ENCODE measurements around the gene LMBRD2.

Gene LMBRD2

GRCh38 chr5:36177154-36177553, 25.5 kb upstream of the LMBRD2 start:
- Histone ChIP-seq H3K27me3 (ENCODE audit: control insufficient read depth in 3 of 3, insufficient read depth in 3 of 3, low read depth in 1 of 3, low read length in 3 of 3) (no peaks in the 10 kb centered on the region), H3K4me1 (ENCODE audit: control insufficient read depth in 2 of 2, insufficient read depth in 1 of 2, low read depth in 1 of 2, low read length in 2 of 2) (peaks cover 0 to 4% of the 10 kb centered on the region in 2 donors), H2BK15ac (ENCODE audit: low read length) (no peak overlapping the region), H3K9ac (ENCODE audit: low read depth, low read length, poor library complexity) (no peak overlapping the region), H4K8ac (ENCODE audit: low read depth, low read length) (no peak overlapping the region), H3K27ac (replicated peaks; ENCODE audit: low read length) (no peak overlapping the region), H2BK5ac (ENCODE audit: low read length) (no peak overlapping the region), H3K36me3 (replicated peaks in 1 of 2; ENCODE audit: control insufficient read depth in 2 of 2, insufficient read depth in 2 of 2, low read length in 2 of 2) (peaks cover 12 to 100% of the 10 kb centered on the region in 2 donors), H2BK120ac (ENCODE audit: low read depth, low read length) (no peak overlapping the region), H3K4ac (ENCODE audit: low read length) (no peak overlapping the region), H3K4me2 (ENCODE audit: insufficient read depth, low read length, poor library complexity, severe bottlenecking) (no peak overlapping the region), H2AFZ (ENCODE audit: low read length) (no peak overlapping the region), H2BK12ac (ENCODE audit: low read length) (no peak overlapping the region), H3K9me3 (replicated peaks in 1 of 2; ENCODE audit: control insufficient read depth in 2 of 2, insufficient read depth in 1 of 2, low read depth in 1 of 2, low read length in 2 of 2) (no peaks in the 10 kb centered on the region), H3K14ac (ENCODE audit: low read length) (no peak overlapping the region), H3K4me3 (ENCODE audit: low read length in 2 of 2) (no peak overlapping the region), H2AK5ac (ENCODE audit: low read depth, low read length) (no peak overlapping the region), H3K79me1 (ENCODE audit: low read depth, low read length) (no peaks in the 10 kb centered on the region), H3K23ac (ENCODE audit: low read depth, low read length, poor library complexity) (no peak overlapping the region), H4K91ac (ENCODE audit: low read depth, low read length, poor library complexity) (no peak overlapping the region), H3K18ac (ENCODE audit: low read length) (no peak overlapping the region)
- no peak for DNase-seq (ENCODE audit: low spot score)
- WGBS, 2 donors (ENCODE audit: extremely low coverage in 2 of 2, insufficient read length in 2 of 2, insufficient replicate concordance in 1 of 2): no CpG with 5 or more reads among the region's 2 CpGs

- H3K4me3 ChIP-seq (ENCODE audit: low read length in 2 of 2): no peak overlapping the region
- H3K9me3 ChIP-seq (replicated peaks in 1 of 2; ENCODE audit: control insufficient read depth in 2 of 2, insufficient read depth in 1 of 2, low read depth in 1 of 2, low read length in 2 of 2): no peaks in the 10 kb centered on the region
- H3K18ac ChIP-seq (ENCODE audit: low read length): no peak overlapping the region
- no peak overlapping the region for H4K91ac ChIP-seq (ENCODE audit: low read depth, low read length, poor library complexity)
- H2AFZ ChIP-seq (ENCODE audit: low read length): no peak overlapping the region
- DNase-seq (ENCODE audit: low spot score): no peak
- no peak overlapping the region for H2BK15ac ChIP-seq (ENCODE audit: low read length)
- H2BK5ac ChIP-seq (ENCODE audit: low read length): no peak overlapping the region
- H4K8ac ChIP-seq (ENCODE audit: low read depth, low read length): no peak overlapping the region
- peaks cover 0 to 4% of the 10 kb centered on the region in 2 donors for H3K4me1 ChIP-seq (ENCODE audit: control insufficient read depth in 2 of 2, insufficient read depth in 1 of 2, low read depth in 1 of 2, low read length in 2 of 2)
- H3K4me2 ChIP-seq (ENCODE audit: insufficient read depth, low read length, poor library complexity, severe bottlenecking): no peak overlapping the region
- no peaks in the 10 kb centered on the region for H3K79me1 ChIP-seq (ENCODE audit: low read depth, low read length)
- peaks cover 15 to 100% of the 10 kb centered on the region in 2 donors for H3K36me3 ChIP-seq (replicated peaks in 1 of 2; ENCODE audit: control insufficient read depth in 2 of 2, insufficient read depth in 2 of 2, low read length in 2 of 2)
- H3K27ac ChIP-seq (replicated peaks; ENCODE audit: low read length): no peak overlapping the region
- H3K4ac ChIP-seq (ENCODE audit: low read length): no peak overlapping the region
- H3K23ac ChIP-seq (ENCODE audit: low read depth, low read length, poor library complexity): no peak overlapping the region
- H3K14ac ChIP-seq (ENCODE audit: low read length): no peak overlapping the region
- no CpG with 5 or more reads among the region's 5 CpGs for WGBS, 2 donors (ENCODE audit: extremely low coverage in 2 of 2, insufficient read length in 2 of 2, insufficient replicate concordance in 1 of 2)
- no peak overlapping the region for H3K9ac ChIP-seq (ENCODE audit: low read depth, low read length, poor library complexity)
- H2BK12ac ChIP-seq (ENCODE audit: low read length): no peak overlapping the region
- H2BK120ac ChIP-seq (ENCODE audit: low read depth, low read length): no peak overlapping the region
- H3K27me3 ChIP-seq (ENCODE audit: control insufficient read depth in 3 of 3, insufficient read depth in 3 of 3, low read depth in 1 of 3, low read length in 3 of 3): no peaks in the 10 kb centered on the region
- H2AK5ac ChIP-seq (ENCODE audit: low read depth, low read length): no peak overlapping the region
Observed at GRCh38 chr5:36175043-36175442, 23.4 kb upstream of the LMBRD2 start.

- Histone ChIP-seq H2AK5ac (ENCODE audit: low read depth, low read length) (no peak overlapping the region), H3K27me3 (ENCODE audit: control insufficient read depth in 3 of 3, insufficient read depth in 3 of 3, low read depth in 1 of 3, low read length in 3 of 3) (no peaks in the 10 kb centered on the region), H3K9me3 (replicated peaks in 1 of 2; ENCODE audit: control insufficient read depth in 2 of 2, insufficient read depth in 1 of 2, low read depth in 1 of 2, low read length in 2 of 2) (no peaks in the 10 kb centered on the region), H3K18ac (ENCODE audit: low read length) (no peak overlapping the region), H3K23ac (ENCODE audit: low read depth, low read length, poor library complexity) (no peak overlapping the region), H4K8ac (ENCODE audit: low read depth, low read length) (no peak overlapping the region), H2BK15ac (ENCODE audit: low read length) (no peak overlapping the region), H3K4me2 (ENCODE audit: insufficient read depth, low read length, poor library complexity, severe bottlenecking) (no peak overlapping the region), H2BK5ac (ENCODE audit: low read length) (no peak overlapping the region), H3K4me1 (ENCODE audit: control insufficient read depth in 2 of 2, insufficient read depth in 1 of 2, low read depth in 1 of 2, low read length in 2 of 2) (peaks cover 0 to 4% of the 10 kb centered on the region in 2 donors), H4K91ac (ENCODE audit: low read depth, low read length, poor library complexity) (no peak overlapping the region), H3K36me3 (replicated peaks in 1 of 2; ENCODE audit: control insufficient read depth in 2 of 2, insufficient read depth in 2 of 2, low read length in 2 of 2) (peaks cover 15 to 99% of the 10 kb centered on the region in 2 donors), H3K9ac (ENCODE audit: low read depth, low read length, poor library complexity) (no peak overlapping the region), H3K4me3 (ENCODE audit: low read length in 2 of 2) (no peak overlapping the region), H2BK120ac (ENCODE audit: low read depth, low read length) (no peak overlapping the region), H3K27ac (replicated peaks; ENCODE audit: low read length) (no peak overlapping the region), H3K79me1 (ENCODE audit: low read depth, low read length) (no peaks in the 10 kb centered on the region), H2AFZ (ENCODE audit: low read length) (no peak overlapping the region), H3K14ac (ENCODE audit: low read length) (no peak overlapping the region), H3K4ac (ENCODE audit: low read length) (no peak overlapping the region), H2BK12ac (ENCODE audit: low read length) (no peak overlapping the region)
- DNase-seq (ENCODE audit: low spot score): no peak
- WGBS, 2 donors (ENCODE audit: extremely low coverage in 2 of 2, insufficient read length in 2 of 2, insufficient replicate concordance in 1 of 2): no CpG with 5 or more reads among the region's 3 CpGs
Observed at GRCh38 chr5:36174119-36174518, 22.4 kb upstream of the LMBRD2 start.

- no peak overlapping the region for H4K8ac ChIP-seq (ENCODE audit: low read depth, low read length)
- no peak overlapping the region for H3K4me3 ChIP-seq (ENCODE audit: low read length in 2 of 2)
- no peak overlapping the region for H3K4ac ChIP-seq (ENCODE audit: low read length)
- no peak for DNase-seq (ENCODE audit: low spot score)
- H2AFZ ChIP-seq (ENCODE audit: low read length): no peak overlapping the region
- H2BK120ac ChIP-seq (ENCODE audit: low read depth, low read length): no peak overlapping the region
- no peak overlapping the region for H3K9ac ChIP-seq (ENCODE audit: low read depth, low read length, poor library complexity)
- H3K4me1 ChIP-seq (ENCODE audit: control insufficient read depth in 2 of 2, insufficient read depth in 1 of 2, low read depth in 1 of 2, low read length in 2 of 2): peaks cover 0 to 2% of the 10 kb centered on the region in 2 donors
- no peak overlapping the region for H3K4me2 ChIP-seq (ENCODE audit: insufficient read depth, low read length, poor library complexity, severe bottlenecking)
- no peak overlapping the region for H2BK5ac ChIP-seq (ENCODE audit: low read length)
- H3K27me3 ChIP-seq (ENCODE audit: control insufficient read depth in 3 of 3, insufficient read depth in 3 of 3, low read depth in 1 of 3, low read length in 3 of 3): no peaks in the 10 kb centered on the region
- H3K79me1 ChIP-seq (ENCODE audit: low read depth, low read length): no peaks in the 10 kb centered on the region
- H2BK15ac ChIP-seq (ENCODE audit: low read length): no peak overlapping the region
- H2AK5ac ChIP-seq (ENCODE audit: low read depth, low read length): no peak overlapping the region
- no CpG with 5 or more reads among the region's 2 CpGs for WGBS, 2 donors (ENCODE audit: extremely low coverage in 2 of 2, insufficient read length in 2 of 2, insufficient replicate concordance in 1 of 2)
- H3K36me3 ChIP-seq (replicated peaks in 1 of 2; ENCODE audit: control insufficient read depth in 2 of 2, insufficient read depth in 2 of 2, low read length in 2 of 2): peaks cover 17 to 98% of the 10 kb centered on the region in 2 donors
- no peak overlapping the region for H3K27ac ChIP-seq (replicated peaks; ENCODE audit: low read length)
- H4K91ac ChIP-seq (ENCODE audit: low read depth, low read length, poor library complexity): no peak overlapping the region
- H3K14ac ChIP-seq (ENCODE audit: low read length): no peak overlapping the region
- no peak overlapping the region for H2BK12ac ChIP-seq (ENCODE audit: low read length)
- no peak overlapping the region for H3K23ac ChIP-seq (ENCODE audit: low read depth, low read length, poor library complexity)
- no peaks in the 10 kb centered on the region for H3K9me3 ChIP-seq (replicated peaks in 1 of 2; ENCODE audit: control insufficient read depth in 2 of 2, insufficient read depth in 1 of 2, low read depth in 1 of 2, low read length in 2 of 2)
- H3K18ac ChIP-seq (ENCODE audit: low read length): no peak overlapping the region
Observed at GRCh38 chr5:36173426-36173825, 21.7 kb upstream of the LMBRD2 start.
